SK-N-SH treated with all-trans-retinoic acid at 6 μM for 48 hours (cell line): ENCODE results near the gene GRIK3.

Source experiments
- ATAC-seq: fragments of 200-7000 bp; cut with Tn5 transposase; 3 replicates; pipeline ENCODE4 v1.9.1; 2020; ENCODE audit warnings: mild to moderate bottlenecking, moderate library complexity
- ARNTL ChIP-seq: fragments of 450-650 bp; formaldehyde crosslinking; IDR thresholded peaks from 2 replicates; pipeline ENCODE4 v1.5.0; 2020; ENCODE audit warnings: low read depth, mild to moderate bottlenecking, moderate library complexity, borderline replicate concordance
- BACH2 ChIP-seq: fragments of 250-450 bp; sonication (Bioruptor Pico); IDR thresholded peaks from 2 replicates; pipeline ENCODE4 v1.9.0; 2021; ENCODE audit warnings: mild to moderate bottlenecking, borderline replicate concordance
- CREB5 ChIP-seq: fragments of 250-450 bp; sonication (Bioruptor Pico); IDR thresholded peaks from 2 replicates; pipeline ENCODE4 v1.5.1; 2020; ENCODE audit warnings: low read depth, mild to moderate bottlenecking, moderate library complexity
- CSDC2 ChIP-seq: fragments of 250-450 bp; sonication (Bioruptor Pico); IDR thresholded peaks from 2 replicates; pipeline ENCODE4 v1.5.0; 2020; ENCODE audit warnings: mild to moderate bottlenecking, moderate library complexity
- CSRNP3 ChIP-seq: fragments of 250-450 bp; sonication (Bioruptor Pico); IDR thresholded peaks from 2 replicates; pipeline ENCODE4 v1.5.1; 2021; ENCODE audit warnings: mild to moderate bottlenecking, moderate library complexity
- ESRRG ChIP-seq: fragments of 250-450 bp; sonication (Bioruptor Pico); IDR thresholded peaks from 2 replicates; pipeline ENCODE4 v1.6.1; 2021; ENCODE audit warnings: mild to moderate bottlenecking
- GLIS3 ChIP-seq: fragments of 250-450 bp; sonication (Bioruptor Pico); IDR thresholded peaks from 2 replicates; pipeline ENCODE4 v1.5.0; 2020; ENCODE audit warnings: mild to moderate bottlenecking, moderate library complexity
- OSR1 ChIP-seq: fragments of 250-450 bp; sonication (Bioruptor Pico); IDR thresholded peaks from 2 replicates; pipeline ENCODE4 v1.8.0; 2022; ENCODE audit warnings: moderate library complexity, mild to moderate bottlenecking, inconsistent platforms
- PATZ1 ChIP-seq: fragments of 250-450 bp; sonication (Bioruptor Pico); IDR thresholded peaks from 2 replicates; pipeline ENCODE4 v1.8.0; 2020; ENCODE audit warnings: mild to moderate bottlenecking, moderate library complexity, borderline replicate concordance
- POU6F1 ChIP-seq: fragments of 250-450 bp; sonication (Bioruptor Pico); IDR thresholded peaks from 2 replicates; pipeline ENCODE4 v1.8.0; 2021; ENCODE audit warnings: low read depth, mild to moderate bottlenecking, moderate library complexity, borderline replicate concordance
- PPARA ChIP-seq: fragments of 250-450 bp; sonication (Bioruptor Pico); IDR thresholded peaks from 2 replicates; pipeline ENCODE4 v1.5.0; 2020; ENCODE audit warnings: mild to moderate bottlenecking, borderline replicate concordance
- RARB ChIP-seq: fragments of 250-450 bp; sonication (Bioruptor Pico); IDR thresholded peaks from 2 replicates; pipeline ENCODE4 v1.8.0; 2021; ENCODE audit warnings: mild to moderate bottlenecking, moderate library complexity
- SNAI2 ChIP-seq: fragments of 250-450 bp; sonication (Bioruptor Pico); IDR thresholded peaks from 2 replicates; pipeline ENCODE4 v1.5.0; 2020; ENCODE audit warnings: mild to moderate bottlenecking, moderate library complexity
- TCF4 ChIP-seq: fragments of 250-450 bp; sonication (Bioruptor Pico); IDR thresholded peaks from 2 replicates; pipeline ENCODE4 v1.8.0; 2021; ENCODE audit warnings: mild to moderate bottlenecking, moderate library complexity, borderline replicate concordance
- TSHZ2 ChIP-seq: fragments of 250-450 bp; sonication (Bioruptor Pico); IDR thresholded peaks from 2 replicates; pipeline ENCODE4 v1.5.0; 2020; ENCODE audit warnings: mild to moderate bottlenecking, moderate library complexity
- ZC3H10 ChIP-seq: fragments of 250-450 bp; sonication (Bioruptor Pico); IDR thresholded peaks from 2 replicates; pipeline ENCODE4 v1.5.1; 2021; ENCODE audit warnings: mild to moderate bottlenecking, moderate library complexity
- ZFP3 ChIP-seq: fragments of 250-450 bp; sonication (Bioruptor Pico); IDR thresholded peaks from 2 replicates; pipeline ENCODE4 v1.5.0; 2020; ENCODE audit warnings: mild to moderate bottlenecking, moderate library complexity
- ZFP30 ChIP-seq: fragments of 450-650 bp; formaldehyde crosslinking; IDR thresholded peaks from 2 replicates; pipeline ENCODE4 v1.5.0; 2022; ENCODE audit warnings: mild to moderate bottlenecking, moderate library complexity
- ZNF565 ChIP-seq: fragments of 450-650 bp; formaldehyde crosslinking; conservative IDR thresholded peaks from 2 replicates; pipeline ENCODE4 v1.5.0; 2020; ENCODE audit warnings: low read depth, mild to moderate bottlenecking, moderate library complexity
- ZNF70 ChIP-seq: fragments of 450-650 bp; formaldehyde crosslinking; IDR thresholded peaks from 2 replicates; pipeline ENCODE4 v1.5.0; 2020; ENCODE audit warnings: mild to moderate bottlenecking, moderate library complexity
- ZNF8 ChIP-seq: fragments of 450-650 bp; formaldehyde crosslinking; IDR thresholded peaks from 2 replicates; pipeline ENCODE4 v1.5.0; 2020; ENCODE audit warnings: mild to moderate bottlenecking, moderate library complexity

The GRIK3 gene

GRCh38 chr1:36805979-36806640 is 228.2 kb downstream of the GRIK3 start:
- no peak for ATAC-seq
- TF ChIP-seq ZNF565 (CRISPR knock-in tag) (no peak), ZNF8 (no peak), POU6F1 (CRISPR knock-in tag) (no peak), ZC3H10 (CRISPR knock-in tag) (no peak), CREB5 (CRISPR knock-in tag) (no peak), ARNTL (no peak), CSDC2 (CRISPR knock-in tag) (no peak)

- ATAC-seq: no peak
- TF ChIP-seq ZNF70 (CRISPR knock-in tag) (no peak), PATZ1 (CRISPR knock-in tag) (no peak), ZFP30 (no peak), ESRRG (CRISPR knock-in tag) (no peak), TSHZ2 (CRISPR knock-in tag) (no peak), RARB (no peak), CSDC2 (CRISPR knock-in tag) (no peak), SNAI2 (CRISPR knock-in tag) (no peak), ARNTL (no peak), BACH2 (CRISPR knock-in tag) (no peak), CREB5 (CRISPR knock-in tag) (no peak), OSR1 (CRISPR knock-in tag) (no peak), ZFP3 (CRISPR knock-in tag) (no peak), TCF4 (CRISPR knock-in tag) (no peak), ZC3H10 (CRISPR knock-in tag) (no peak)
Measured at GRCh38 chr1:36804669-36805314, 229.5 kb downstream of the GRIK3 start.

- no peak for ATAC-seq
Measured at GRCh38 chr1:36803868-36804570, 230.3 kb downstream of the GRIK3 start.

More at GRCh38 chr1:36803868-36804570, 230.3 kb downstream of the GRIK3 start:
- TF ChIP-seq BACH2 (CRISPR knock-in tag): no peak
- TF ChIP-seq ZNF8: no peak
- no peak for TF ChIP-seq PPARA (CRISPR knock-in tag)
- TF ChIP-seq POU6F1 (CRISPR knock-in tag): no peak
- no peak for TF ChIP-seq ZFP30
- TF ChIP-seq CSRNP3 (CRISPR knock-in tag): no peak
- no peak for TF ChIP-seq RARB
- TF ChIP-seq OSR1 (CRISPR knock-in tag): no peak
- TF ChIP-seq PATZ1 (CRISPR knock-in tag): no peak
- no peak for TF ChIP-seq CSDC2 (CRISPR knock-in tag)
- no peak for TF ChIP-seq ZFP3 (CRISPR knock-in tag)
- TF ChIP-seq GLIS3 (CRISPR knock-in tag): no peak
